G401.6 (cell line): ENCODE measurements around the gene FMN1.

ENCODE experiments used
- FAIRE-seq: peaks from 2 replicates; lab custom pipeline; 2012; peaks lifted over from hg19 to GRCh38; lab: Jason Lieb, UNC

The FMN1 gene

DNA sequence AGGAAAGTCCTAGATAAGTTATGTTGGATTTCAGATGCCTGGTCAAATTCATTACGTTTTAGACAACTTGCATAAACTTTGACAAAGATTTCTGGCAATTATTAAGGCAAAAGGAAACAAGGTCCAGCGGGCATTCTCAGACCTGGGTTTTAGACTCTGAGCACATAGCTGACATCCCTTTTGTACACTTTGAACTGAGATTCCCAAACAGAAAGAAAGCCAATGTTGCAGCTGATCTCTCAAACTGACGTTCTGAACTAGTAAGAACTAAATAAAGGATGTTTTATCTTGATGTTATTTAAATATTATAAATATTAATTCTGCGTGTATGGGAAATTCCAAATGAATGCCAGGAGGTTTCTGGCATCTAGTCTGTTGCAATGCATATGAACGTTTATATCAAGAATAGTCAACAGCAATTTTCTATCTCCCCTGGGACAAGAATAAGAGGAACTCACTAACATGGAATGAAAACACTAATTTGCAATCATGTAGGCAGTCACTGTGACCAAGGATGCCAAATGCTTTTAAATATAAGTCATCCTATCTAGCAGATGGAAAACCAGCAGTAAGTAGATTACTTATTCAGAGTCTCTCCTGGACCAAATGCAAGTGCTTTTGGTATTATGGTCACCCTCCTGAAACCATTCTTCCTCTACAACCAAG is 274.6 kb downstream of the FMN1 start:
- FAIRE-seq = no peak

DNA sequence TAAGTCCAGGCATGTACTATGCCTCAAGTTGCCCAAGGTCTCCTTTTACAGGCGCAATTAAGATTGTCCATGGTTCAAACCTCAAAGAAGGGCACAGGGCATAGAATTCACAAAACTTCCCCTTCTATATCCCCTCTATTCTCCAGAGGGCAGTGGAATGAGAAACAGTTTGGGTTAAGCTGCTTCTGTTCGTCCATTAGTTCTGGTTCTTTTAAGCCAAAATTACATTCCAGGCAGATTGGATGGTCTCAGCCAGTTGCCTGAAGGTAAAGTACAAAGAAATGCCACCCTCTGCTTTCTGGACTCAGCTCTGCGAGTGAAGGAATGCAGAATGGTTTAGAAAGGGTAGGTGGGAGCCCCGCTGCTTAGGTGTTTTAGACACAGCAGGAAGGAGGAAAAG is 276.0 kb downstream of the FMN1 start:
- no peak for FAIRE-seq

DNA sequence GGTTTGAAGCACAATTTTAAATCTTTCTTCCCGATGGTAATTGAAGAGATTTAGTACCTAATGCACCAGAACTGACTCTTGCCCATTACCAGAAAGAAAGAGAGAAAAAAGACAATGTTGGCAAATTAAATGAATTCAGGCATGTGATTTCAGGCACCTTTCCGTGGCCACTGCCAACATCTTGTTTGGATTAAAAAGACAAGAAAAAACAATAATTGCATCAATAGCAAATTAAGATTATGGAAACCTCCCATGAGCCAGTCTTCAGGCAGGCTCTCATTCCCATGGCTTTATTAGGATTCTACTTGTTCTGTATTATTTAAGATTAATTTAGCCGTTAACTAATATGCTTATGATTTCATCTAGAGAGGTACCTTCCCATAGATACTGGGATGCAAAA is 283.7 kb downstream of the FMN1 start:
- no peak for FAIRE-seq

DNA sequence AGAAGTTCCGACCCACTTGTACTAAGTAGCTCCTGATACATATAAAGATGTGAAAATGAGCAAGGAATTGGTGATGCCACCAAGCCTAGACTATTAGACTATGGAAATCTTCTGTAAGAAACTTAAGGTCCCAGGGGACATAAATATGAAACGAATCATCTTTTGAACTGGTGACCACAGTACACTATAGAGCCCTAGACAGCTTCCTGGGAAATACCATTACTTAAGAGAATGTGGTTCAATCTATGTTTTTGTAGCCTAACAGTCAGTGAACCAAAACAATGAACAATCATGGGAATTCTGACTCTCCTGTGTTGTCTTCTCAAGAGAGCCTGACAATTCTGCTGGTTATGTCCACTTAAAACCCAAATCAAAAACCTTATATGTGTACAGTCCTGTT is 285.1 kb downstream of the FMN1 start:
- no peak for FAIRE-seq

DNA sequence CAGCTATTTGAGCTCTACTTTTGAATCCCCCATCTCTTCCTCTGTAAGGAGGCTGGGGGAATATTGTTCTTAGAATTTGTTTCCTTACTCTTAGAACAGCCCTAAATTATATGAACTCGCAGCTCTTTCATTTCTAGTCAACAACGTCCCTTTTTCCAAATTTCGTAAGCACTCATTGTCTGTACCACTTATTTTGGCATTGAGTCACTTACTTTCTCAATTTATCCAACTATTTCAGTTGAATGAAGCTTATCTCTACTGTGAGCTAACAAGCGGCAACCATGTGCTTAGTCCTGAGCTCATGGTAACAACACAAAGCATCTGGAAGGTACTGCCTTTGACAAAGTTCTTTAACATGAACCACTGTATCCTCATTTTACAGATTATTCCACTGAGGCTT is 285.6 kb downstream of the FMN1 start:
- no peak for FAIRE-seq

DNA sequence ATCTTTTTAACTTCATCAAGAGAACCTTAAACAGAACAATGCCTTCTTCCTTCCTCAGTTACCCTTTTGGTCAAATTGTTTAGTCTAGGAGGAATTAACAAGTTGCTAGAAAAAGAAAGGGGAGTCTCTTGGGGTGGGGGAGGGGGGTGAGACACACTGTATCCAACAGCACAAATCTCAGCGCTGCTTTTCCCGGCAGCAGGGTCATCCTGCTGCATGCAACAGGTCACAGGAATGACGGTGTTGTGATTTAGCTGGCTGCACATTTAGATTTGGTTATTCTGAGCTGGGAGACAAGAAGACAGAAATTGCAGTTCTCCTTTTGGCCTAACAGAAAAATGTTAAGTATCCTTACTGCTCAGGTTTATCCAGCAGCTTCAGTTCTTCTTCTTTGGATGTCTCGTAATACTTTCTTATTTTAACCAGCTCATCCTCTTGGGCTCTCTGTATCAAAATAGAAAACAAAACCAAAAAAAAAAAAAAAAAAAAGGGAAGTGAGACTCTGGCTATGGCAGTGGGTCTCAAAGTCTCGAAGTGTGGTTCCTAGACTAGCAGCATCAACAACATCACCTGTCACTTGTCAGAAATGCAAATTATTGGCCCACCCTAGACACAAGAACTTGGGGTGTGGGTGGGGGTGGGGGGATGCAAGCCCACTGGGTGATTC is 286.2 kb downstream of the FMN1 start:
- no peak for FAIRE-seq

DNA sequence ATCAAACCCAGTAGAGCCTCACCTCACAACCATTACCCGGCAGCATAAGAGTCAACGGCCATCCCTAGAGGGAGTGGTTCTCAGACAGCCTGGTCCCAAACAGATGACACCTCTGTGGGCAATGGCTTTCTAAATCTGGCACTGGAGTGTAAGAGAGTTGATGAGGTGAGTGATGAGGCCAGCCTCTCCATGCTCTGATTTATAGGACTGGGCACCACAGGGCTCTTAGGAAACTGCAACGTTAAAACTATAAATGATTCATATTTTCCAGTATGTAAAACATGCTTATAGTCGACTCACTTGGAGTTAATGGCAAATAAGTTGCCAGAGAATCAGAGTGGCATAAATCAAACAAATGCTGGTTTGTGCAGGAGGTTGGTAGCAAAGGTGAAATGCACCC is 289.0 kb downstream of the FMN1 start:
- no peak for FAIRE-seq

DNA sequence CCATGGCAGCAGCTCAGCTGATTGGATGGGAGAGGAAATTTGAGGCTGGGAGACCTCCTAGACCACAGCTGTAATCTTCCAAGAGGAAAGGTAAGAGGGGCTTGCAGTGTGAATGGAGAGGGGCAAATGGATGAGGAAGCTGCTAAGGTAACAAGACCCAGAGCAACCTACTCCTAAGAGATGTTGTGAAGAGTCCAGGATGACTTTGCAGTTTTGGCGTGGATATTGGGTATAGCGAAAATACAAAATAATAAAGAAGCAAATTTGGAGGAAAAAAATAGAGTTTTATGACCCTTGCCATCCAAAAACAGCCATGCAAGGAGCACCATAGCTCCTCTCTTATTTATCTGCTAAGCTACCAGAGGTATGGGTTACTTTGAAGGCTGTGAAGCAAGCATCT is 290.1 kb downstream of the FMN1 start:
- no peak for FAIRE-seq

DNA sequence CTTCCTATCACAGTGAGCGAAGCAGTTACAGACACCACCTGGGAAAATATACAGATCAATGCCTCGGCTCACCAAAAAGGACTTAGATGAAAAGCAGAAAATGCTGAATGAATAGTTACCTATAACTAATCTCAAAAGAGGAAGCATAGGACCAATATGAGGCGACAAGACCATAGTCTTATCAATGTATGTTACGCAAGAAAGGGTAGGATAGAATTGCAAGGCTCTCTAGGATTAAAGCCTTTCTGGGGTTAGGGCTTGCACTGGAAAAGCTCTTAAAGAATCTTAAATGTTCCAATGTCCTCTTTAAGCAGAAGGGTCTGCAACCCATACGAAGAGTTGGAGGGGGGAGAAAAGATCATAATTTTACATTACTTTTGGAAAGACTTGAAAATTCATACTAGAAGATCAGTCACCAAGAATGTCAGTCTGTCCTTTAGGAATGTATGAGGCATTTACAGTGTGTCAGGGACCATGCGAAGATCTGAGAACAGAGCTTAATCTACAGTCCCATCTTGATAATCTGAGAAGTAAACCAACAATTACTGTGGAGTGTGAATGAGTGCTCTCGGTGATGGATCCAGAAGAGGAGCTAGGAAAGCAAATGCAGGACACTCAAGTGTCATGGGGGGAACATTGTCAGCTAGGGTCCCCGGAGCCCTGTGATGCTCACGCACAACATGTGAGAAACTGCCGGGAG is 290.8 kb downstream of the FMN1 start:
- no peak for FAIRE-seq

DNA sequence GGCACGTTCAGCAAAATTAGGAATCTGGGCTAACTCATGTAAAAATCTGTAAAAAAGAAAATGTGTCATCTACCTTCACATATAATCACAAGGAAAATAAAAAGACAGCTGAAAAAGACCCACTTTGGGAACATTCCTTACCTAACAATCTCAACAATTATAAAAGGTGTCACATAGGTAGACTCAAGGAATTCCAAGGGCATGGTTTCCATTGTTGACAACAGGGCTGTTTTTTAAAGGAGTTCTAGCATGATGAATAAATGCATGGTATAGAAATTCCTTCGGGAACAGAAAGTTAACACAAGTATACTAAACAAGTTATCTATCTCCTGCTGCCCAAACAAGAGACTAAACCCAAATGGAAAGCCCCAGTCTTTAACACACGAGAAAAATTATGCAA is 292.5 kb downstream of the FMN1 start:
- FAIRE-seq = no peak

DNA sequence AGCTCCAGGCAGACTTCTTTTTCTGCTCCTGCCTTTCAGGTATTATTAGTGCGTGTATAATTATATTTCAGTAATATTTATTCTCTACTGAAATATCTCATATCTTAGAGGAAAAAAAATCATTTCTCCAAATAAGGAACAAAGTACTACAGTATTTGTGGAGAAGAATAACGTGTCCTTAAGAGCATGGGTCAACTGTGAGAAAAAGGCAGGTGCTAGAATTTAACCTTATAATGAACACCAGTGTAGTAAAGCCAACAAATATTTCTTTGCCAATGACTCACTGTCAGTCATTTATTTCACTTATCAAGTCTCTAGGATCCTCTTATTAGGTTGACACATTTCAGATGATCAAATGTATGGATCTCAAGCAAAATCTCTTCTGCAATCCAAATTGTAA is 293.3 kb downstream of the FMN1 start:
- FAIRE-seq = no peak

DNA sequence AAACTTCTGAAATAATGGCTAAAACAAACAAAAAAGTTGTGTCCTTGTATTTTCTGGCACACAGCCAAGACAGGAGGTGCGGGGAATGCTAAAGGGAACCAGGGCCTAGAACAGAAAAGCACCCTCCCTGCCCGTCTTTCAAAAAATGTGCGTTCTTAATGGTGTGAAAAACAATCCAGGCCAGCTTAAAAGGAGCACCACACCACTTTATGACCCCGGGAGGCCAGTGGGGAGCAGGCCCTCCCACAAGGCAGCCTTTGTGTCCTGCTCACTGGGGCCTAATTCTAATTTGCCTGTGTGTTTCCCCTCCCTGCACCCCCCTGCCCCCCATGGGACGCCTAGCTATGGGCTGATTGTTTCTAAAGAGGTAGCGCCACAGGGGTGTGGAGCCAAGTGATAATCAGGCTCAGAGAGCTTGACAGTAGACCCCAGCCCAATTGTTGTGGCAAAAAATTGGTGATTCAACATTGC is 295.4 kb downstream of the FMN1 start:
- no peak for FAIRE-seq

DNA sequence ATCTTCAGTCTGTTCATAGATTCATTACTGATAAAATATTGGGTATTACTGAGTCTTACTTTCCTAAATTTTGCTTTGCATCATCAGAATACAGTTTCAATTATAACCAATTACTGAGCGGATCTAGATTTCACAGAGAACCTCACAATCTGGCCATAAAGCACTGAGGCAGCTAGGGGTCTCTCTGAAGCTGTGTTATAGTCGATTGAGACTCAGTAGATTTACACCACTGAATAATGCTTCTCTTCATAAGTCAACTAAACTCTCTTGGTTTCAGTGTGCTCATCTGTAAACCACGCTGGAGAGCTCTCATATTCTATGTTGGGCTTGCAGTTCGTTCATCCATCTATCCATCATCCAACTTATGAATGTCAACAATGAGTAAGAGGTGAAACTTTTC is 296.1 kb downstream of the FMN1 start:
- FAIRE-seq = no peak

DNA sequence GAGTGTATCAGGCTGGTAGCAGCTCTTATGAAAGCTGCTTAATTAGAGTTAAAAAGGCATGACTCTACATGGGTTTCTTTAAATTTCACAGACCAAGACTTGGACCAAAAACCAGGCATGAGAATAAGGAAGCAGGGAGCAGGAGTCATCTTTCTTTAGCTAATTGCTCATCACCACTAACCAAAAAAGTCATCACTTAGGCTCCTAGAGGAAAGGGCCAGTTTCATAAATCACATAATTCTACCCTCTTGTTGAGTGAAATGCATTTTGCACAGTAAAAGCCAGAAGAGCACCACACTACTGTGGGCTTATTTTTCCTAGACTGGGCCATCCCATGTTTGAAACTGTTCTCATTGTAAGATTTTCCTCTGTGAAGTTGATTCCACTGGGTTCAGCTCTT is 301.1 kb downstream of the FMN1 start:
- FAIRE-seq = no peak

DNA sequence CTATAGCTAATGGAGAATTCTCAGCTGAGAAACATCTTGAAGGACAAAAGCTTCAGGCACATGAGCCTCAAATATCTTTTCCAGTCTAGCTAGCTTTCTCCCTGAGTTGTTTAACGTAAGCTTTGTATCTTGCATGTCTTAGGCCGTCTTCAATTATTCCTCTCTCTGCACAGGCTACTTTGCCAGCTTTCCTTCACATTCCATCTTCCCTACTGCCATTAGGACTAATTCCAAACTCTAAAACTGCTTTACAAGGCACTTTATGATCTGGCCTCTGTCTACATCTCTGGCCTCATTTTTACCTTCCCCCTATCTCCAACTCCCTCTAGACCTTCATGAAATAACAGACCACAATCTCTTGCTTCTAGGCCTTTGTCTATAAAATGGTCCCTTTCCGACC is 305.3 kb downstream of the FMN1 start:
- no peak for FAIRE-seq

DNA sequence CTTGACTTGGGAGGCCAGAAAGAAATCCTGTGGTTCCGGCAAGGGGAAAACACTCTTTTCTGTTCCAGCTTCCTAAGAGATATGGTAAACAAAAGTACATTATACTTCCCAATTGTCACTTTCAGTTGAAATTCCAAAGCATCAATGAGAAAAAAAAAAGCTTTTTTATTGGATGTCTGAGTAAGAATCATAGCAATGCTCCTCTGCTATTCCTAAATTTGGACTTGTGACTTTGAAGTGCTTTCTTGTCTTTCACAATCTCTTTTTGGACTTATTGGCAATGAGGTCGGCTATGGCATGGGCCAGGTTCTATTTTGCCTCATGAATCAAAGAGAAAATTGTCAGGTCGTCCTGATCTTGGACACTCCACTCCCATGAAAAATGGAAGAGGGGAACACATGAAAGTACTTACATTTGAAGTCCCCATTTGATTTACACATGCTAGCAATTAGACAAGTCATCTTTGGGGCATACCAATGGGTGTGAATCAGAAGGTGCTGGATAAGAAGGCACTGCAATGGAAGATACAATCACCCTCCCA is 306.2 kb downstream of the FMN1 start:
- no peak for FAIRE-seq

DNA sequence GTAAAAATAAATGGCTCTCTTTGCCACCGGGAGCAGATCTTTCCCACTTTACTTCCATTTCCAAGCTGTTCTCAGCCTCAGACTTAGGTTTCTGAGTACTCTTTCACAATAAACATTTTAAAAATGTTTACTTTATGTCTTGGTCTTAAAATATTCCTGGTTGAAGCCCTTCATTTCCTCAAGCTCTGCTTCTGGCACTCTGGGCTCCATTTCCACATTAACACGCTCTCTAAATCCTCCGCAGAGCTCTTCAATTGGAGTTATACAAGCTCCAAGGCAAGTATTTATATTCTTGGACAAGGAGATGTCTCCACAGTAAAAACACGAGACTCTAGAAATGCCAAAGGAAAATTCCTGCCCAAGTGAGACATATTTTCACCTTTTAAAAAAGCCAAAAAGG is 307.4 kb downstream of the FMN1 start:
- FAIRE-seq = no peak

DNA sequence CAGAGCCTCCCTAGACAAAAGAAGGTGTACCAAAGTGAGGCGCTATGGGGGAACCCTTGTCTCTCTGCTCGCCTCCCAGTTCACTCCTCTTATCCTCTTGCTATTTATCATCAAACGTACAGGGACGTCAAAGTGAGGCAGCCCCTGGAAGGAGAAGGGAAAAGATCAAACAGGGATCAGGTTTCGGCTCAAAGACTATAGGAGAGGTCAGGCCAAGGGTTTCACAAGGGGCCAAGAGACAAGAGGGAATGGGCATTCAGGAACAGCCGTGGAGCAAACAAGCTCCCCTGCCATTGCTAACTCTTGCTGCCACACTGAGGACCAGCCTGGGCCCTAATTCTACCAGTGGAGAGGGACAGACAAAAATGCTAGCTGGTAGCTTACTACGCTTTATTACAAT is 308.1 kb downstream of the FMN1 start:
- no peak for FAIRE-seq

DNA sequence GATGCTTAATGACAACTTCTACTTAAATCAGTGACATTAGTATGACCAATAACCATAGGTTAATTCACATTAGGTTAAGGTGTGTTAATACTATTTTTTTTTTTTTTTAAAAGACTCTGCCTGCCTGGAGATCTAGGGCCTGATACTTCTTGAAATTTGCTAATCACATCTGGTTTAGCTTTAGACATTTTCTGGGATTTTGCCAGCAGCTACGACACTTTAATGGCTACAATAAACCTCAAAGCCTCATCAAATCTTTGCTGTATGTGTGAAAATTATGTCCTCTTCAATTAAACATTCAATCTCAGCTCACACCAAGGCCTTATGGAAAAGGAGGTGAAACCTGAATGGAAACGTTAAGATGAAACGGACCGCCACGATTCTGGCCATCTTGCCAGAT is 308.8 kb downstream of the FMN1 start:
- FAIRE-seq = no peak

DNA sequence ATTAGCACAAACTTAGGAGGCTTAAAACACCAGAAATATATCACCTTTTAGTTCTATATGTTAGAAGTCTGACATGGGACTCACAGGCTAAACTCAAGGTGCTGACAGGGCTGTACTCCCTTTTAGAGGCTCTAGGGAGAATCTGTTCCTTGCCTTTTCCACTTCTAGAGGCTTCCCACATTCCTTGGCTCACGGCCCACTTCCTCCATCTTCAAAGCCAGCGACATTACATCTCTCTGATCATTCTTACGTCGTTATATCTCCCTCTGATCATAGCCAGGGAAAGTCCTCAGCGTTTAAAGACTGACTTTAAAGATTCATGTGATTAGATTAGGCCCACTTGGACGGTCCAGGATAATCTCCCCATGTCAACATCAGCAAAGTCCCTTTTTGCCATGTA is 310.4 kb downstream of the FMN1 start:
- no peak for FAIRE-seq

DNA sequence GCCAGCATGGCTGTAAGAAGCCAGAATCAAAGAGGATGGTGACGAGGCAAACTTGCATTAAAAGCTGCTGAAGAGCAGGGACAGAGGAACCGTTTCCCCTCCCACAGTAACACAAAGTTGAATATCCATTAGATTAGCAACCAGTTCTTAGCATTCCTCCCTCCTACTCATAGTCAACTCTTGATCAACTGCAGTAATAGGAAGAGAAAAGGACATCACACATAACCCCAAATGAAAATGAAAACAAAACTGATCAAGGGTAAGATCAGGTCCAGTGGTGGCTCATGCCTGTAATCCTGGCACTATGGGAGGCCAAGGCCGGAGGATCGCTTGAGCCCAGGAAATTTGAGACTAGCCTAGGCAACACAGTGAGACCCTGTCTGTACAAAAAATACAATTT is 311.6 kb downstream of the FMN1 start:
- no peak for FAIRE-seq

DNA sequence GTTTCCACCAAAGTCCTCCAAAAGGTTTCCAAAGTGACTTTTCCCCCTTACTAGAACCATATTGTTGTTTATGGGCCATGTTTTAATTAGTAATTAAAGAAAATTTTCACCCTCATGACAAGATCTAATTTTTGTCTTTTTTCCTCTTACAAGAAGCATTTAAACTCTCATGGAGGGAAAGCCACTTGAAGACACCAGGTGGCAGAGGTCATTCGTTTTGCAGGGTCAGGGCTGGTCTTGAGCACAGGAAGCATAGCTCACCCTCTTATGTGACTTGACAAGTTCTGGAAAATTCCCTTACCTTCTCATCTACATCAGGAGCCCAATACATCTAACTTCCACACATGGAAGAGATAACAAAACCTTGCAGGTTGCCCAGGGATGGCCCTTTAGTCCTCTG is 313.0 kb downstream of the FMN1 start:
- FAIRE-seq = no peak

DNA sequence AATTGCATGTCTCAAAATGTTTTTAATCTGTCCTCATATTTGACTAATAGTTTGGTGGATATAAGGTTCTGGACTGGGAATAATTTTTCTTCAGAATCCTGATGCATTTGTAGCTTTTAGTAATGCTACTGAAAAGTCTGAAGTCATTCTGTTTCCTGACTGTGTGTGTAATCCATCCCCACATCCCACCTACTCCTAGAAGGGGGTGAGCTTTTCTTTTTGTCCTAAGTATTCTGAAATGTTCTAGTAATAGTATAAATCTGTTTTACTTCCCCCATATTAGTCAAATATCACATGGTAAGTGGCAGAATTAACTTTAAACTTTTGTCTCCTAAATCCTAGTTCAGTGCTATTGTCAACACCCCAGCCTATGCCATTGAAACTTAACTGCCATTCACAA is 313.9 kb downstream of the FMN1 start:
- FAIRE-seq = no peak

DNA sequence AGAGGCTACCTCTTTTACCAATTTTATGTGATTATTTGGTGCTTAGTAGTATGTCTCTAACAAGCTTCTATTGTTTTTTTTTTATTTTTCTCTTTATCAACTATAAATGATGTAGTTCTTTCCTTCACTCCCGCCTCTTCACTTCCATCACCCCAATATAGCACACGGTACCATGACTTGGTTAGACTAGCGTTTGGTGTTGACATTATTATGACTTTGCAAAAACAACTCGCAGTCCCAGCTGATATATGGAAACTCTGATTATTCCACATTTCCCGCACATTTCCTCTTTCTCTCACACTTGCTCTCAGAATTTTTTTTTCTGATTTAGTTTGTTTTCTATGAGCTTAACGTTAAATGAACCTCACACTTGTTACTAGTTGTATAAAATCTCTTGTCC is 314.5 kb downstream of the FMN1 start:
- no peak for FAIRE-seq
